H4 (cell line): Measurements from ENCODE around the gene SDHAF1. TPM values are rescaled to one million over a fixed set of nuclear protein-coding genes. Genes with fewer than 3 reads are reported as not detected.
"Not testable (repeated sequence)": the region's sequence is repeated elsewhere in the genome, so short reads cannot be mapped to it uniquely, and the experiment has no call there.

Source experiments
- DNase-seq: peaks from one replicate; pipeline ENCODE4 v3.0.0-alpha.2; 2015; ENCODE audit warnings: low spot score
- total RNA-seq: library from RNA; depleted of rRNA; stranded (reverse); fragments of >200 nt; shearing (Covaris generic); gene quantifications from 2 replicates; pipeline ENCODE4 v1.2.3, GENCODE V29; 2014; rRNA removed

SDHAF1 gene
- total RNA-seq, 1 experiment from 2014 or later: 40.4 TPM

GRCh38 chr19:36014012-36014924 is 19.3 kb downstream of the SDHAF1 start, which contains the start of gene ALKBH6:
ALKBH6 (minus strand) TSS chr19:36014213; CDS start chr19:36013397, 816 bp downstream.
- peak; percentile 100 for DNase-seq

- DNase-seq: no peak
These were observed 24.2 kb downstream of the SDHAF1 start for GRCh38 chr19:36019061-36019670.

GRCh38 chr19:36023432-36023831 is 28.4 kb downstream of the SDHAF1 start:
- no peak for DNase-seq

- DNase-seq: no peak
These were observed 30.6 kb downstream of the SDHAF1 start for GRCh38 chr19:36025541-36025940.

- no peak for DNase-seq
These were observed 31.3 kb downstream of the SDHAF1 start for GRCh38 chr19:36026091-36026876.

- DNase-seq: no peak
These were observed 32.7 kb downstream of the SDHAF1 start for GRCh38 chr19:36027696-36028095.

- no peak for DNase-seq
These were observed 33.5 kb downstream of the SDHAF1 start for GRCh38 chr19:36028313-36029041.

GRCh38 chr19:36030264-36031148 is 35.5 kb downstream of the SDHAF1 start:
- no peak for DNase-seq

GRCh38 chr19:36031308-36031707 is 36.3 kb downstream of the SDHAF1 start:
- no peak for DNase-seq

GRCh38 chr19:36032251-36033104 is 37.5 kb downstream of the SDHAF1 start, which contains the start of gene CLIP3:
CLIP3 (minus strand) TSS chr19:36032873; CDS start chr19:36032357, 516 bp downstream.
- DNase-seq: peak; percentile 57

- DNase-seq: no peak
These were observed 45.5 kb downstream of the SDHAF1 start for GRCh38 chr19:36040495-36040894.

GRCh38 chr19:36041092-36041491 is 46.1 kb downstream of the SDHAF1 start:
- DNase-seq: not testable (repeated sequence)

GRCh38 chr19:36041831-36042230 is 46.8 kb downstream of the SDHAF1 start:
- peak; percentile 51 for DNase-seq

- DNase-seq: no peak
These were observed 49.0 kb downstream of the SDHAF1 start for GRCh38 chr19:36043952-36044351.

Other genes with a start within 250 kb of the SDHAF1 start
- gene U2AF1L4, start 249.8 kb upstream of the SDHAF1 start, total RNA-seq: 25.2 and 27.5 TPM in 2 replicates
- gene PSENEN, start 249.5 kb upstream of the SDHAF1 start, total RNA-seq: 91.4 and 100 TPM in 2 replicates
- gene LIN37, start 246.6 kb upstream of the SDHAF1 start, total RNA-seq: 11.5 and 15.5 TPM in 2 replicates
- gene HSPB6, start 238.2 kb upstream of the SDHAF1 start, total RNA-seq: not detected in 2 replicates
- gene PROSER3, start 237.0 kb upstream of the SDHAF1 start, total RNA-seq: 9.6 and 15.3 TPM in 2 replicates
- 1.5 and 2.2 TPM in 2 replicates for gene ARHGAP33, start 219.6 kb upstream of the SDHAF1 start, total RNA-seq
- gene PRODH2, start 182.3 kb upstream of the SDHAF1 start, total RNA-seq: not detected in 2 replicates
- gene NPHS1, start 142.7 kb upstream of the SDHAF1 start, total RNA-seq: not detected in 2 replicates
- 0.08 and 0.19 TPM in 2 replicates for gene KIRREL2, start 138.3 kb upstream of the SDHAF1 start, total RNA-seq
- 28.7 and 45.8 TPM in 2 replicates for gene APLP1, start 126.6 kb upstream of the SDHAF1 start, total RNA-seq
- 1.4 and 1.8 TPM in 2 replicates for gene NFKBID, start 94.6 kb upstream of the SDHAF1 start, total RNA-seq
- gene HCST, start 92.7 kb upstream of the SDHAF1 start, total RNA-seq: not detected in 2 replicates
- not detected in 2 replicates for gene TYROBP, start 86.9 kb upstream of the SDHAF1 start, total RNA-seq
- 4.6 and 5.6 TPM in 2 replicates for gene LRFN3, start 58.8 kb upstream of the SDHAF1 start, total RNA-seq
- 0.60 and 0.94 TPM in 2 replicates for gene SYNE4, start 13.6 kb downstream of the SDHAF1 start, total RNA-seq
- 47.7 and 63.7 TPM in 2 replicates for gene ALKBH6, start 19.0 kb downstream of the SDHAF1 start, total RNA-seq
- 1.9 and 3.8 TPM in 2 replicates for gene CLIP3, start 37.7 kb downstream of the SDHAF1 start, total RNA-seq
- gene THAP8, start 59.1 kb downstream of the SDHAF1 start, total RNA-seq: 1.9 and 6.3 TPM in 2 replicates
- 21.5 and 21.9 TPM in 2 replicates for gene WDR62, start 59.7 kb downstream of the SDHAF1 start, total RNA-seq
- not detected in 2 replicates for gene OVOL3, start 116.0 kb downstream of the SDHAF1 start, total RNA-seq
- 192 and 193 TPM in 2 replicates for gene POLR2I, start 119.7 kb downstream of the SDHAF1 start, total RNA-seq
- gene TBCB, start 120.3 kb downstream of the SDHAF1 start, total RNA-seq: 509 and 536 TPM in 2 replicates
- 462 and 482 TPM in 2 replicates for gene CAPNS1, start 144.9 kb downstream of the SDHAF1 start, total RNA-seq
- not detected in 2 replicates for gene COX7A1, start 157.3 kb downstream of the SDHAF1 start, total RNA-seq
- gene ZNF565, start 219.5 kb downstream of the SDHAF1 start, total RNA-seq: 1.4 and 3.8 TPM in 2 replicates
- gene ZNF146, start 219.9 kb downstream of the SDHAF1 start, total RNA-seq: 111 and 163 TPM in 2 replicates